H9 (cell line): Measurements from ENCODE around the gene KCNAB1. TPM values are rescaled to one million over a fixed set of nuclear protein-coding genes. Genes with fewer than 3 reads are reported as not detected.

Experiments used
- DNase-seq: peaks from one replicate; pipeline ENCODE4 v3.0.0-alpha.2; 2017
- H2AFZ ChIP-seq: one replicate; pipeline ENCODE4 v1.6.1; 2013; ENCODE audit warnings: mild to moderate bottlenecking, low read length, control low read depth, moderate library complexity
- H2AK5ac ChIP-seq: 2 replicates; pipeline ENCODE4 v1.6.1; 2013; ENCODE audit warnings: low read length, control low read depth, mixed read lengths; ENCODE audit not compliant: insufficient read length
- H2BK120ac ChIP-seq: one replicate; pipeline ENCODE4 v1.6.1; 2013; ENCODE audit warnings: low read depth, mild to moderate bottlenecking, low read length, control low read depth, inconsistent platforms; ENCODE audit not compliant: poor library complexity, severe bottlenecking
- H2BK12ac ChIP-seq: 2 replicates; pipeline ENCODE4 v1.6.1; 2013; ENCODE audit warnings: low read length, control low read depth, mixed read lengths, low read depth; ENCODE audit not compliant: insufficient read length
- H2BK15ac ChIP-seq: 2 replicates; pipeline ENCODE4 v1.6.1; 2013; ENCODE audit warnings: low read depth, low read length, control low read depth
- H2BK20ac ChIP-seq: one replicate; pipeline ENCODE4 v1.6.1; 2013; ENCODE audit warnings: low read depth, mild to moderate bottlenecking, low read length, control low read depth, inconsistent platforms; ENCODE audit not compliant: poor library complexity, severe bottlenecking
- H2BK5ac ChIP-seq: 2 replicates; pipeline ENCODE4 v1.6.1; 2013; ENCODE audit warnings: low read length, control low read depth, mixed read lengths; ENCODE audit not compliant: insufficient read length
- H3K14ac ChIP-seq: 2 replicates; pipeline ENCODE4 v1.6.1; 2013; ENCODE audit warnings: low read length, control low read depth; ENCODE audit not compliant: insufficient read depth
- H3K18ac ChIP-seq: 2 replicates; pipeline ENCODE4 v1.6.1; 2013; ENCODE audit warnings: low read depth, mild to moderate bottlenecking, mixed read lengths, low read length, control low read depth; ENCODE audit not compliant: insufficient read length
- H3K23ac ChIP-seq: 2 replicates; pipeline ENCODE4 v1.6.1; 2013; ENCODE audit warnings: low read length, control low read depth, mixed read lengths, low read depth; ENCODE audit not compliant: insufficient read length
- H3K23me2 ChIP-seq: 2 replicates; pipeline ENCODE4 v1.6.1; 2013; ENCODE audit warnings: low read depth, mild to moderate bottlenecking, mixed read lengths, low read length, control low read depth; ENCODE audit not compliant: insufficient read length, poor library complexity, severe bottlenecking
- H3K27ac ChIP-seq: 2 replicates; pipeline ENCODE4 v1.5.1; 2013; ENCODE audit warnings: low read length, control low read depth, mixed read lengths, low read depth; ENCODE audit not compliant: insufficient read length
- H3K27me3 ChIP-seq: 2 replicates; pipeline ENCODE4 v1.6.1; 2013; ENCODE audit warnings: low read length, control low read depth, inconsistent platforms; ENCODE audit not compliant: insufficient read depth
- H3K4ac ChIP-seq: 2 replicates; pipeline ENCODE4 v1.6.1; 2013; ENCODE audit warnings: low read depth, mild to moderate bottlenecking, control low read depth, inconsistent platforms, low read length, moderate library complexity
- H3K4me1 ChIP-seq: 2 replicates; pipeline ENCODE4 v1.6.1; 2013; ENCODE audit warnings: low read length, control low read depth, inconsistent platforms; ENCODE audit not compliant: insufficient read depth
- H3K4me2 ChIP-seq: 2 replicates; pipeline ENCODE4 v1.6.1; 2013; ENCODE audit warnings: low read length, control low read depth, mixed read lengths; ENCODE audit not compliant: insufficient read length, insufficient read depth
- H3K56ac ChIP-seq: 2 replicates; pipeline ENCODE4 v1.6.1; 2013; ENCODE audit warnings: low read depth, mild to moderate bottlenecking, mixed read lengths, low read length, control low read depth; ENCODE audit not compliant: insufficient read length
- H3K79me1 ChIP-seq: 2 replicates; pipeline ENCODE4 v1.6.1; 2013; ENCODE audit warnings: low read depth, mild to moderate bottlenecking, moderate library complexity, low read length, control low read depth, inconsistent platforms; ENCODE audit not compliant: insufficient read depth, poor library complexity, severe bottlenecking
- H3K79me2 ChIP-seq: 2 replicates; pipeline ENCODE4 v1.6.1; 2013; ENCODE audit warnings: low read length, control low read depth, inconsistent platforms; ENCODE audit not compliant: insufficient read depth
- H3K9ac ChIP-seq: 2 replicates; pipeline ENCODE4 v1.6.1; 2013; ENCODE audit warnings: low read length, control low read depth, mixed read lengths; ENCODE audit not compliant: insufficient read length; ENCODE audit errors: extremely low read depth
- H3K9me3 ChIP-seq: one replicate; pipeline ENCODE4 v1.6.1; 2013; ENCODE audit warnings: low read depth, low read length, inconsistent platforms; ENCODE audit not compliant: control insufficient read depth
- H3T11ph ChIP-seq: one replicate; pipeline ENCODE4 v1.6.1; 2013; ENCODE audit warnings: mild to moderate bottlenecking, low read length, control low read depth, inconsistent platforms
- H4K20me1 ChIP-seq: one replicate; pipeline ENCODE4 v1.6.1; 2013; ENCODE audit not compliant: control insufficient read depth, insufficient read length, insufficient read depth
- H4K5ac ChIP-seq: 2 replicates; pipeline ENCODE4 v1.6.1; 2013; ENCODE audit warnings: low read depth, mild to moderate bottlenecking, mixed read lengths, low read length, control low read depth; ENCODE audit not compliant: insufficient read length
- H4K8ac ChIP-seq: replicated peaks from 2 replicates; pipeline ENCODE4 v1.6.1; 2013; ENCODE audit warnings: low read length, control low read depth, mixed read lengths, low read depth; ENCODE audit not compliant: insufficient read length
- H4K91ac ChIP-seq: 2 replicates; pipeline ENCODE4 v1.6.1; 2013; ENCODE audit warnings: low read depth, mild to moderate bottlenecking, moderate library complexity, mixed read lengths, low read length, control low read depth; ENCODE audit not compliant: insufficient read length
- H3K27ac Mint-ChIP-seq, 3 experiments: 2 replicates in 2 of 3; 3 replicates in 1 of 3; pipeline ENCODE4 v1.8.0; 2020 to 2021; ENCODE audit warnings: mixed read lengths in 3 of 3, mild to moderate bottlenecking in 1 of 3, moderate library complexity in 1 of 3
- H3K27me3 Mint-ChIP-seq: 2 replicates; pipeline ENCODE4 v1.8.0; 2021; ENCODE audit warnings: low read depth, mild to moderate bottlenecking, moderate library complexity, mixed read lengths
- H3K36me3 Mint-ChIP-seq, 3 experiments: 2 replicates in 2 of 3; 3 replicates in 1 of 3; pipeline ENCODE4 v1.8.0; 2020 to 2021; ENCODE audit warnings: low read depth in 3 of 3, mixed read lengths in 3 of 3; ENCODE audit not compliant: insufficient read depth in 1 of 3
- H3K4me1 Mint-ChIP-seq, 2 experiments: 2 replicates each; pipeline ENCODE4 v1.8.0; 2020; ENCODE audit warnings: mixed read lengths in 2 of 2
- H3K4me3 Mint-ChIP-seq, 2 experiments: 2 replicates in 1 of 2; 3 replicates in 1 of 2; pipeline ENCODE4 v1.8.0; 2020 to 2021; ENCODE audit warnings: mild to moderate bottlenecking in 2 of 2, mixed read lengths in 2 of 2, moderate library complexity in 1 of 2
- H3K9me3 Mint-ChIP-seq, 2 experiments: 2 replicates in 1 of 2; 3 replicates in 1 of 2; pipeline ENCODE4 v1.8.0; 2020; ENCODE audit warnings: mild to moderate bottlenecking in 2 of 2, mixed read lengths in 2 of 2, moderate library complexity in 1 of 2
- CTCF ChIP-seq: fragments of 200-600 bp; sonication (generic); conservative IDR thresholded peaks from 3 replicates; pipeline ENCODE4 v1.8.0; 2021; ENCODE audit warnings: antibody characterized with exemption, mild to moderate bottlenecking
- WGBS: extraction: QIAGEN DNeasy Blood & Tissue Kit; methylation state at CpG from one replicate; pipeline ENCODE4 v1.1.7; 2013; ENCODE audit warnings: missing lambda C conversion rate, low lambda C conversion rate, mixed read lengths; ENCODE audit not compliant: insufficient read length; ENCODE audit errors: extremely low coverage; 5-methylcytosine and 5-hydroxymethylcytosine counted together
- total RNA-seq: library from RNA; stranded (reverse); gene quantifications from 2 replicates; pipeline ENCODE4 v1.2.1, GENCODE V29; 2021

The KCNAB1 gene
- total RNA-seq, 1 experiment from 2014 or later: 3.7 TPM

- no peak overlapping the region for H3K4ac ChIP-seq
- no peaks in the 10 kb centered on the region for H3K23me2 ChIP-seq
- H2AK5ac ChIP-seq: no peak overlapping the region
- H2BK15ac ChIP-seq: no peak overlapping the region
- no peak overlapping the region for H4K8ac ChIP-seq
- H3K18ac ChIP-seq: no peak overlapping the region
- no peak overlapping the region for H4K5ac ChIP-seq
- no peaks in the 10 kb centered on the region for H3K79me1 ChIP-seq
- H3K9ac ChIP-seq: no peak overlapping the region
- H2BK12ac ChIP-seq: no peak overlapping the region
- DNase-seq: no peak
- no peak overlapping the region for H3T11ph ChIP-seq
- H2BK5ac ChIP-seq: no peak overlapping the region
- H3K14ac ChIP-seq: no peak overlapping the region
- Mint-ChIP-seq H3K4me1 (peaks cover 6 to 7% of the 10 kb centered on the region in 2 experiments; a peak in 3 of 4 replicates), H3K27ac (no peak overlapping the region; a peak in 1 of 7 replicates), H3K27me3 (no peaks in the 10 kb centered on the region), H3K36me3 (no peaks in the 10 kb centered on the region), H3K9me3 (no peaks in the 10 kb centered on the region), H3K4me3 (no peak overlapping the region)
- no peak overlapping the region for H3K27ac ChIP-seq
- TF ChIP-seq CTCF: no peak
- no CpG with 5 or more reads among the region's 4 CpGs for WGBS
- no peaks in the 10 kb centered on the region for H4K20me1 ChIP-seq
- no peaks in the 10 kb centered on the region for H3K9me3 ChIP-seq
- H3K27me3 ChIP-seq: no peaks in the 10 kb centered on the region
- H2AFZ ChIP-seq: no peak overlapping the region
- no peak overlapping the region for H2BK20ac ChIP-seq
- H2BK120ac ChIP-seq: no peak overlapping the region
- no peak overlapping the region for H3K23ac ChIP-seq
- no peak overlapping the region for H4K91ac ChIP-seq
- H3K79me2 ChIP-seq: no peaks in the 10 kb centered on the region
- H3K4me2 ChIP-seq: no peak overlapping the region
- no peak overlapping the region for H3K56ac ChIP-seq
- H3K4me1 ChIP-seq: no peaks in the 10 kb centered on the region
Measured at GRCh38 chr3:156413293-156413892, 293.0 kb downstream of the KCNAB1 start.
